PC-9 (cell line): ENCODE results near the gene UNC45A. TPM values are rescaled to one million over a fixed set of nuclear protein-coding genes. Genes with fewer than 3 reads are reported as not detected.

Experiments
- BruUV-seq: library from RNA; stranded (reverse); fragments of 400-500 nt; replicated peaks from 2 replicates; lab custom pipeline; 2021; lab: Mats Ljungman, UMichigan
- CTCF ChIA-PET: fragments of 300-600 bp; sonication (Branson Sonifier 250); formaldehyde crosslinking; loops from one replicate; lab custom pipeline; 2022; ENCODE audit warnings: antibody characterized with exemption; lab: Charles Lee
- POLR2A ChIA-PET: fragments of 300-600 bp; sonication (Branson Sonifier 250); formaldehyde crosslinking; loops from one replicate; lab custom pipeline; 2022; ENCODE audit warnings: antibody characterized with exemption; ENCODE audit not compliant: unreplicated experiment; lab: Charles Lee
- DNase-seq, 2 experiments: peaks; one replicate each; pipeline versions ENCODE4 v3.0.0 to v3.0.0-alpha.2; 2015 to 2022; ENCODE audit warnings: mixed read lengths in 1 of 2
- H2AFZ ChIP-seq: fragments of 200-600 bp; sonication (generic); 2 replicates; pipeline ENCODE4 v1.8.1; 2017; ENCODE audit warnings: antibody characterized with exemption
- H3F3A ChIP-seq: fragments of 200-600 bp; sonication (generic); 2 replicates; pipeline ENCODE4 v1.8.1; 2017; ENCODE audit warnings: antibody characterized with exemption, mild to moderate bottlenecking, low read depth; ENCODE audit not compliant: insufficient read depth
- H3K27ac ChIP-seq: fragments of 200-600 bp; sonication (generic); 2 replicates; pipeline ENCODE4 v1.6.1; 2016; ENCODE audit warnings: mixed run types
- H3K27me3 ChIP-seq: fragments of 200-600 bp; sonication (generic); 2 replicates; pipeline ENCODE4 v1.6.1; 2016; ENCODE audit warnings: low read depth, mixed run types; ENCODE audit not compliant: insufficient read depth
- H3K36me3 ChIP-seq: fragments of 200-600 bp; sonication (generic); 2 replicates; pipeline ENCODE4 v1.6.1; 2016; ENCODE audit warnings: low read depth, mixed run types
- H3K4me1 ChIP-seq: fragments of 200-600 bp; sonication (generic); replicated peaks from 2 replicates; pipeline ENCODE4 v1.6.1; 2016; ENCODE audit warnings: mixed run types; ENCODE audit not compliant: insufficient read depth
- H3K4me2 ChIP-seq: fragments of 200-600 bp; sonication (generic); 2 replicates; pipeline ENCODE4 v1.6.1; 2017; ENCODE audit warnings: mixed run types
- H3K4me3 ChIP-seq: fragments of 200-600 bp; sonication (generic); 2 replicates; pipeline ENCODE4 v1.6.1; 2016; ENCODE audit warnings: mixed run types
- H3K79me2 ChIP-seq: fragments of 200-600 bp; sonication (generic); 2 replicates; pipeline ENCODE4 v1.6.1; 2017; ENCODE audit warnings: low read depth, mixed run types
- H3K9me2 ChIP-seq: fragments of 200-600 bp; sonication (generic); 2 replicates; pipeline ENCODE4 v1.8.1; 2017; ENCODE audit warnings: mild to moderate bottlenecking; ENCODE audit not compliant: insufficient read depth
- H3K9me3 ChIP-seq: fragments of 200-600 bp; sonication (generic); 2 replicates; pipeline ENCODE4 v1.8.1; 2016; ENCODE audit warnings: low read depth; ENCODE audit not compliant: insufficient read depth
- H4K20me1 ChIP-seq: fragments of 200-600 bp; sonication (generic); 2 replicates; pipeline ENCODE4 v1.8.1; 2017; ENCODE audit not compliant: insufficient read depth
- CTCF ChIP-seq: fragments of 200-600 bp; sonication (generic); conservative IDR thresholded peaks from 2 replicates; pipeline ENCODE4 v1.6.1; 2017; ENCODE audit warnings: mixed run types, antibody characterized with exemption, mild to moderate bottlenecking, moderate library complexity
- EZH2 ChIP-seq: fragments of 200-600 bp; sonication (generic); IDR thresholded peaks from 2 replicates; pipeline ENCODE4 v1.8.0; 2017; ENCODE audit warnings: antibody characterized with exemption, low read depth
- intact Hi-C: fragments of 100-400 bp; cut with micrococcal nuclease; formaldehyde crosslinking; loops from one replicate; pipeline ENCODE4 v1.10.0; 2022; ENCODE audit not compliant: unreplicated experiment
- total RNA-seq: library from RNA; stranded (reverse); gene quantifications from 2 replicates; pipeline ENCODE4 v1.2.3, GENCODE V29; 2021

The UNC45A gene
- total RNA-seq, 1 experiment from 2014 or later: 81.8 TPM

GRCh38 chr15:90892023-90892422 is 43.1 kb upstream of the UNC45A start:
- BruUV-seq: no TSS peak
- no peak for DNase-seq
- Histone ChIP-seq H3K4me3 (no peak overlapping the region), H3K9me3 (no peaks in the 10 kb centered on the region), H3K27ac (no peak overlapping the region), H3K4me1 (no peaks in the 10 kb centered on the region), H2AFZ (no peak overlapping the region), H3K36me3 (no peaks in the 10 kb centered on the region), H3F3A (no peaks in the 10 kb centered on the region), H3K79me2 (no peaks in the 10 kb centered on the region), H3K27me3 (no peaks in the 10 kb centered on the region), H4K20me1 (no peaks in the 10 kb centered on the region), H3K9me2 (no peaks in the 10 kb centered on the region), H3K4me2 (no peak overlapping the region)
- POLR2A ChIA-PET: no interaction called here
- CTCF ChIA-PET: no interaction called here
- TF ChIP-seq EZH2: no peak
- TF ChIP-seq CTCF: no peak
- intact Hi-C loops: no loop called here

- no peak for DNase-seq
- BruUV-seq: no TSS peak
- H3K79me2 ChIP-seq: no peaks in the 10 kb centered on the region
- TF ChIP-seq EZH2 (no peak), CTCF (no peak)
- H3K27me3 ChIP-seq: no peaks in the 10 kb centered on the region
- H4K20me1 ChIP-seq: no peaks in the 10 kb centered on the region
- POLR2A ChIA-PET: no interaction called here
- no peak overlapping the region for H2AFZ ChIP-seq
- H3K4me2 ChIP-seq: no peak overlapping the region
- no peak overlapping the region for H3K4me3 ChIP-seq
- no peak overlapping the region for H3K27ac ChIP-seq
- no peaks in the 10 kb centered on the region for H3F3A ChIP-seq
- no peaks in the 10 kb centered on the region for H3K4me1 ChIP-seq
- no peaks in the 10 kb centered on the region for H3K9me3 ChIP-seq
- CTCF ChIA-PET: no interaction called here
- H3K36me3 ChIP-seq: no peaks in the 10 kb centered on the region
- no peaks in the 10 kb centered on the region for H3K9me2 ChIP-seq
- intact Hi-C loops: no loop called here
Measured at GRCh38 chr15:90892498-90893174, 42.4 kb upstream of the UNC45A start.

GRCh38 chr15:90893175-90894090 is 41.7 kb upstream of the UNC45A start:
- ChIA-PET POLR2A (no interaction called here), CTCF (no interaction called here)
- Histone ChIP-seq H3K4me3 (no peak overlapping the region), H4K20me1 (no peaks in the 10 kb centered on the region), H3K27me3 (no peaks in the 10 kb centered on the region), H3K79me2 (no peaks in the 10 kb centered on the region), H2AFZ (no peak overlapping the region), H3K9me2 (no peaks in the 10 kb centered on the region), H3F3A (no peaks in the 10 kb centered on the region), H3K36me3 (no peaks in the 10 kb centered on the region), H3K9me3 (no peaks in the 10 kb centered on the region), H3K4me2 (no peak overlapping the region), H3K27ac (no peak overlapping the region), H3K4me1 (no peaks in the 10 kb centered on the region)
- BruUV-seq: no TSS peak
- intact Hi-C loops: no loop called here
- DNase-seq: no peak
- TF ChIP-seq EZH2 (no peak), CTCF (no peak; the same call in 1 of the 2 replicates)
